PC-3 (cell line): ENCODE results near the gene OR10AD1. TPM values are rescaled to one million over a fixed set of nuclear protein-coding genes. Genes with fewer than 3 reads are reported as not detected.

Experiments used
- ATAC-seq: fragments of 200-7000 bp; cut with Tn5 transposase; 2 replicates; pipeline ENCODE4 v1.9.1; 2020; ENCODE audit warnings: mild to moderate bottlenecking, moderate library complexity
- BruUV-seq: library from RNA; stranded (reverse); fragments of 400-500 nt; replicated peaks from 2 replicates; lab custom pipeline; 2021; lab: Mats Ljungman, UMichigan
- CTCF ChIA-PET: fragments of 300-600 bp; sonication (Branson Sonifier 250); formaldehyde crosslinking; loops from one replicate; lab custom pipeline; 2022; ENCODE audit warnings: antibody characterized with exemption; lab: Charles Lee
- POLR2A ChIA-PET: fragments of 300-600 bp; sonication (Branson Sonifier 250); formaldehyde crosslinking; loops from one replicate; lab custom pipeline; 2022; ENCODE audit warnings: antibody characterized with exemption; ENCODE audit not compliant: unreplicated experiment; lab: Charles Lee
- DNase-seq: peaks from one replicate; pipeline ENCODE4 v3.0.0-alpha.2; 2015
- H2AFZ ChIP-seq: fragments of 300-600 bp; sonication (generic); 2 replicates; pipeline ENCODE4 v1.6.0; 2016; ENCODE audit warnings: antibody characterized with exemption, low read length
- H3F3A ChIP-seq: fragments of 300-600 bp; sonication (generic); one replicate; pipeline ENCODE4 v1.6.0; 2017; ENCODE audit warnings: antibody characterized with exemption, low read length, control low read depth, mild to moderate bottlenecking; ENCODE audit not compliant: unreplicated experiment
- H3K27ac ChIP-seq: fragments of 300-600 bp; sonication (generic); 2 replicates; pipeline ENCODE4 v1.5.1; 2016; ENCODE audit warnings: mild to moderate bottlenecking, low read length
- H3K27me3 ChIP-seq: fragments of 300-600 bp; sonication (generic); 2 replicates; pipeline ENCODE4 v1.6.1; 2016; ENCODE audit warnings: low read length, mixed read lengths
- H3K36me3 ChIP-seq: fragments of 300-600 bp; sonication (generic); 2 replicates; pipeline ENCODE4 v1.6.1; 2016; ENCODE audit warnings: low read depth, mixed run types, low read length, mixed read lengths
- H3K4me1 ChIP-seq: fragments of 300-600 bp; sonication (generic); 2 replicates; pipeline ENCODE4 v1.5.1; 2016; ENCODE audit warnings: low read length; ENCODE audit not compliant: insufficient read depth
- H3K4me2 ChIP-seq: fragments of 300-600 bp; sonication (generic); 2 replicates; pipeline ENCODE4 v1.6.0; 2016; ENCODE audit warnings: low read length
- H3K4me3 ChIP-seq: fragments of 300-600 bp; sonication (generic); 2 replicates; pipeline ENCODE4 v1.5.1; 2016; ENCODE audit warnings: mild to moderate bottlenecking, low read length, mixed read lengths
- H3K79me2 ChIP-seq: fragments of 300-600 bp; sonication (generic); 2 replicates; pipeline ENCODE4 v1.6.1; 2017; ENCODE audit warnings: low read length, mixed read lengths
- H3K9ac ChIP-seq: fragments of 300-600 bp; sonication (generic); 2 replicates; pipeline ENCODE4 v1.6.0; 2016; ENCODE audit warnings: mild to moderate bottlenecking, low read length
- H3K9me2 ChIP-seq: fragments of 300-600 bp; sonication (generic); replicated peaks from 2 replicates; pipeline ENCODE4 v1.6.1; 2016; ENCODE audit warnings: mixed run types, low read length, mixed read lengths
- H3K9me3 ChIP-seq: fragments of 300-600 bp; sonication (generic); 2 replicates; pipeline ENCODE4 v1.6.1; 2016; ENCODE audit warnings: low read length, mixed read lengths
- H4K20me1 ChIP-seq: fragments of 300-600 bp; sonication (generic); 2 replicates; pipeline ENCODE4 v1.6.1; 2016; ENCODE audit warnings: low read length, mixed read lengths
- EZH2 ChIP-seq: fragments of 300-600 bp; sonication (generic); IDR thresholded peaks from one replicate; pipeline ENCODE4 v1.6.1; 2017; ENCODE audit warnings: antibody characterized with exemption, mild to moderate bottlenecking, low read length; ENCODE audit not compliant: unreplicated experiment
- EZH2phosphoT487 ChIP-seq: fragments of 300-600 bp; sonication (generic); IDR thresholded peaks from 2 replicates; pipeline ENCODE4 v1.6.1; 2018; ENCODE audit warnings: mild to moderate bottlenecking, antibody characterized with exemption, low read length, borderline replicate concordance
- intact Hi-C: fragments of 100-400 bp; cut with micrococcal nuclease; formaldehyde crosslinking; loops from 2 replicates; pipeline ENCODE4 v1.9.0; 2023
- total RNA-seq: library from RNA; depleted of rRNA; stranded (reverse); fragments of >200 nt; gene quantifications from 2 replicates; pipeline ENCODE4 v1.2.3, GENCODE V29; 2014
- TF ChIP-seq, protein P1 (sequence below): fragments of 300-600 bp; sonication (generic); conservative IDR thresholded peaks from 2 replicates; pipeline ENCODE4 v1.5.1; 2017; ENCODE audit warnings: antibody characterized with exemption, low read depth, mild to moderate bottlenecking, low read length

Gene OR10AD1
- total RNA-seq, 1 experiment from 2014 or later = not detected

DNA sequence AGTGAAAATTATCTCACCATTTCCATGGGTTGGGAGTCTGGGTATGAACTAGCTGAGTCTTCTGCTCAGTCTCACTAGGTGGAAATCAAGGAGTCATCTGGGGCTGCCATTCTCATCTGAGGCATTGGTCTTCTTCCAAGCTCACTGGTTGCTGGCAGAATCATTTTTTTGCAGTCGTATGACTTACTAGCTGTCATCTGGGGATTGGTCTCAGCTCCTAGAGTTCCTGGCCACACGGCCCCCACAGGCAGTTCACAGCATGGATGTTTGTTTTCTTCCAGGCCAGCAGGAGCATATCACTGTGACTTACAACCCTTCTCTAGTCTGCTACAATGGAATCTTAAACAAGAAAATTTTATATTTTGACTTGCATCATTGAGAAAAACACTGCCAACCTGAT is 18.6 kb upstream of the OR10AD1 start:
- H3K27ac ChIP-seq = no peak overlapping the region
- H3F3A ChIP-seq = no peaks in the 10 kb centered on the region
- H3K9me3 ChIP-seq = no peaks in the 10 kb centered on the region
- H3K27me3 ChIP-seq = peaks cover 39% of the 10 kb centered on the region
- no peaks in the 10 kb centered on the region for H3K79me2 ChIP-seq
- H4K20me1 ChIP-seq = no peaks in the 10 kb centered on the region
- DNase-seq = no peak
- no peaks in the 10 kb centered on the region for H3K36me3 ChIP-seq
- ChIA-PET POLR2A (no interaction called here), CTCF (interaction anchor here (0.5 to 0.7 kb wide), 2 partner anchors 41 to 322 kb away, joined by 5 to 7 read pairs; no protein-coding TSS in a partner anchor)
- TF ChIP-seq EZH2 (no peak), EZH2phosphoT487 (no peak)
- TF ChIP-seq, protein P1, sequence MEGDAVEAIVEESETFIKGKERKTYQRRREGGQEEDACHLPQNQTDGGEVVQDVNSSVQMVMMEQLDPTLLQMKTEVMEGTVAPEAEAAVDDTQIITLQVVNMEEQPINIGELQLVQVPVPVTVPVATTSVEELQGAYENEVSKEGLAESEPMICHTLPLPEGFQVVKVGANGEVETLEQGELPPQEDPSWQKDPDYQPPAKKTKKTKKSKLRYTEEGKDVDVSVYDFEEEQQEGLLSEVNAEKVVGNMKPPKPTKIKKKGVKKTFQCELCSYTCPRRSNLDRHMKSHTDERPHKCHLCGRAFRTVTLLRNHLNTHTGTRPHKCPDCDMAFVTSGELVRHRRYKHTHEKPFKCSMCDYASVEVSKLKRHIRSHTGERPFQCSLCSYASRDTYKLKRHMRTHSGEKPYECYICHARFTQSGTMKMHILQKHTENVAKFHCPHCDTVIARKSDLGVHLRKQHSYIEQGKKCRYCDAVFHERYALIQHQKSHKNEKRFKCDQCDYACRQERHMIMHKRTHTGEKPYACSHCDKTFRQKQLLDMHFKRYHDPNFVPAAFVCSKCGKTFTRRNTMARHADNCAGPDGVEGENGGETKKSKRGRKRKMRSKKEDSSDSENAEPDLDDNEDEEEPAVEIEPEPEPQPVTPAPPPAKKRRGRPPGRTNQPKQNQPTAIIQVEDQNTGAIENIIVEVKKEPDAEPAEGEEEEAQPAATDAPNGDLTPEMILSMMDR = no peak
- H3K4me3 ChIP-seq = no peak overlapping the region
- no peak overlapping the region for H2AFZ ChIP-seq
- H3K4me1 ChIP-seq = no peaks in the 10 kb centered on the region
- no TSS peak for BruUV-seq
- no peak for ATAC-seq
- no peak overlapping the region for H3K4me2 ChIP-seq
- H3K9ac ChIP-seq = no peak overlapping the region
- H3K9me2 ChIP-seq = no peaks in the 10 kb centered on the region
- intact Hi-C loops = no loop called here

DNA sequence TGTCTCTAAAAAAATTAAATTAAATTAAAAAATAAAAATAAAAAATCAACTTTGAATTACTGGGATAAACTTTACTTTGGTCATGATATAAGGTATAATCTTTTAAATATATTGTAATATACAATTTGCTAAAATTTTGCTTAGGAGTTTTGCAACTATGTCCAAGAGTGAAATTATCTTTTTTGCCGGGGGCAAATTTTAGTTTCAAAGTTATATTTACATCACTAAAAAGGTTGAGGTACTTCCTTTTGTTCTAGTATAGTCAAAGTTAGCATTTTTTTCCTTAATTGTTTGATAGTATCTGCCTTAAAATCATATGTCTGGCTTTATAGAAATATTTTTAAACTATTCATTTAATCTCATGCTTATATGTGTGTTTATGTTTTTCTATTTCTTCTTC is 17.6 kb upstream of the OR10AD1 start:
- no peaks in the 10 kb centered on the region for H3K36me3 ChIP-seq
- H3K4me1 ChIP-seq = no peaks in the 10 kb centered on the region
- no peak overlapping the region for H3K9ac ChIP-seq
- POLR2A ChIA-PET = no interaction called here
- CTCF ChIA-PET = no interaction called here
- H2AFZ ChIP-seq = no peak overlapping the region
- H3K9me2 ChIP-seq = no peaks in the 10 kb centered on the region
- BruUV-seq = no TSS peak
- no peaks in the 10 kb centered on the region for H4K20me1 ChIP-seq
- DNase-seq = no peak
- no peak overlapping the region for H3K4me2 ChIP-seq
- H3K27me3 ChIP-seq = peaks cover 41% of the 10 kb centered on the region
- ATAC-seq = no peak
- no peaks in the 10 kb centered on the region for H3F3A ChIP-seq
- TF ChIP-seq, protein P1 = no peak
- TF ChIP-seq EZH2 (no peak), EZH2phosphoT487 (no peak)
- no peaks in the 10 kb centered on the region for H3K79me2 ChIP-seq
- H3K4me3 ChIP-seq = no peak overlapping the region
- intact Hi-C loops = no loop called here
- no peaks in the 10 kb centered on the region for H3K9me3 ChIP-seq
- H3K27ac ChIP-seq = no peak overlapping the region

DNA sequence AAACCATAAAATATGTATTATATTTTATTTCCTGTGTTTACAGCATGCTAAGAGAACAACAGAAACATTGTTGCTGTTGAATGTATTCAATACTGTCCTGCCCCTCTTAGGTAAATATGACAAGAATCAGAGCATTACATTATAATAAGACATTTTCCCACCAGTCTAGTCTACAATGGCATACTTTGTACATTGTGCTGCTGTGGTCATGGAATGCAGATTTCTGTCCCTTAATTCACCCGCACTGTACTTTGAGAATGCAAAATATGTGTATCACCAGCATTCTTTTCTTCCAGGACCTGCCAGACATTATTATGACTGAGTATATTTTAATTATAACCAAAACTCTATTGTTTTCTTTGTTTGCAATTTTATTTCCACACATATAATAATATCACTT is 16.5 kb upstream of the OR10AD1 start:
- BruUV-seq = no TSS peak
- no peak overlapping the region for H2AFZ ChIP-seq
- H3K27me3 ChIP-seq = peaks cover 47% of the 10 kb centered on the region
- no peaks in the 10 kb centered on the region for H3K36me3 ChIP-seq
- ATAC-seq (no peak), DNase-seq (no peak)
- POLR2A ChIA-PET = no interaction called here
- H3K9me3 ChIP-seq = no peaks in the 10 kb centered on the region
- no peak overlapping the region for H3K9ac ChIP-seq
- H3F3A ChIP-seq = no peaks in the 10 kb centered on the region
- H3K4me2 ChIP-seq = no peak overlapping the region
- H4K20me1 ChIP-seq = no peaks in the 10 kb centered on the region
- TF ChIP-seq, protein P1 = no peak
- TF ChIP-seq EZH2phosphoT487 (no peak), EZH2 (no peak)
- H3K79me2 ChIP-seq = no peaks in the 10 kb centered on the region
- H3K4me3 ChIP-seq = no peak overlapping the region
- H3K9me2 ChIP-seq = no peaks in the 10 kb centered on the region
- H3K4me1 ChIP-seq = no peaks in the 10 kb centered on the region
- H3K27ac ChIP-seq = no peak overlapping the region
- CTCF ChIA-PET = no interaction called here
- intact Hi-C loops = no loop called here
